K562 (cell line): ENCODE data around the gene ZNF22.

Source experiments
- ELF1 ChIP-seq: fragments of 200-800 bp; sonication (Bioruptor generic); IDR thresholded peaks from 2 replicates; pipeline ENCODE4 v1.6.1; 2016; ENCODE audit warnings: missing genetic modification characterization, missing compliant biosample characterization
- FOXP1 ChIP-seq: sonication (generic); formaldehyde crosslinking; IDR thresholded peaks from 2 replicates; pipeline ENCODE4 v1.8.0; 2022; ENCODE audit warnings: mild to moderate bottlenecking, missing genetic modification reagents
- RFX5 ChIP-seq: IDR thresholded peaks from 2 replicates; pipeline ENCODE4 v1.6.1; 2011; ENCODE audit warnings: low read depth, mild to moderate bottlenecking, improper control_type of control experiment, low read length
- TAF9B ChIP-seq: fragments of 450-650 bp; IDR thresholded peaks from 2 replicates; pipeline ENCODE4 v1.6.1; 2018; ENCODE audit warnings: mild to moderate bottlenecking; ENCODE audit not compliant: partially characterized antibody
- TGIF2 ChIP-seq: sonication (generic); formaldehyde crosslinking; IDR thresholded peaks from 2 replicates; pipeline ENCODE4 v1.8.1; 2022; ENCODE audit warnings: mild to moderate bottlenecking, missing genetic modification reagents, moderate library complexity
- THRA ChIP-seq: fragments of 450-650 bp; IDR thresholded peaks from 2 replicates; pipeline ENCODE4 v1.6.1; 2017; ENCODE audit warnings: mild to moderate bottlenecking, moderate library complexity
- ZNF146 ChIP-seq: IDR thresholded peaks from one replicate; pipeline ENCODE4 v1.6.1; 2018; ENCODE audit warnings: missing compliant biosample characterization; ENCODE audit not compliant: unreplicated experiment
- ZNF24 ChIP-seq: fragments of 450-650 bp; IDR thresholded peaks from 2 replicates; pipeline ENCODE4 v1.6.1; 2016
- ZNF253 ChIP-seq: fragments of 250-450 bp; sonication (Bioruptor Pico); conservative IDR thresholded peaks from 2 replicates; pipeline ENCODE4 v1.6.1; 2021; ENCODE audit warnings: mild to moderate bottlenecking

- TF ChIP-seq RFX5 (no peak), TAF9B (no peak), TGIF2 (no peak), THRA (no peak), ZNF24 (no peak), ELF1 (tag) (no peak), ZNF146 (CRISPR knock-in tag) (no peak), FOXP1 (CRISPR knock-in tag) (no peak), ZNF253 (CRISPR knock-in tag) (no peak)
Observed at GRCh38 chr10:44981172-44982113, 19.3 kb upstream of the ZNF22 start.
